PFSK-1 (cell line): ENCODE measurements around the gene SAMD14.

Experiments
- POLR2AphosphoS5 ChIP-seq: IDR thresholded peaks from 2 replicates; pipeline ENCODE4 v1.6.1; 2012; ENCODE audit warnings: low read depth, mild to moderate bottlenecking, control low read depth, low read length, moderate library complexity
- REST ChIP-seq, 2 experiments: IDR thresholded peaks; 2 replicates each; pipeline versions ENCODE4 v1.6.1 to v1.8.0; 2011 to 2012; ENCODE audit warnings: low read depth in 2 of 2, low read length in 2 of 2, control low read depth in 1 of 2, inconsistent platforms in 1 of 2, mild to moderate bottlenecking in 1 of 2, moderate library complexity in 1 of 2; ENCODE audit not compliant: insufficient read depth in 1 of 2
- SIN3A ChIP-seq: IDR thresholded peaks from 2 replicates; pipeline ENCODE4 v1.6.1; 2012; ENCODE audit warnings: mild to moderate bottlenecking, low read length, moderate library complexity, borderline replicate concordance; ENCODE audit not compliant: insufficient read depth
- TAF1 ChIP-seq: IDR thresholded peaks from 2 replicates; pipeline ENCODE4 v1.6.1; 2012; ENCODE audit warnings: low read length, control low read depth, borderline replicate concordance; ENCODE audit not compliant: insufficient read depth

- TF ChIP-seq POLR2AphosphoS5 = no peak
- no peak for TF ChIP-seq TAF1
- no peak for TF ChIP-seq REST (IDR thresholded peaks at IDR 0.05; ENCODE audit: insufficient read depth in 1 of 2, low read depth in 2 of 2, low read length in 2 of 2)
- TF ChIP-seq SIN3A = no peak
Observed at GRCh38 chr17:50155115-50155819, 25.3 kb upstream of the SAMD14 start.
